SK-N-SH (cell line): ENCODE measurements around the gene PPP2R3A. TPM values are rescaled to one million over a fixed set of nuclear protein-coding genes. Genes with fewer than 3 reads are reported as not detected.

Experiments
- CTCF ChIA-PET: fragments of 300-600, 350-600 bp; formaldehyde crosslinking; extraction: SDS; loops from one replicate; lab custom pipeline; 2021; lab: Yijun Ruan, JAX
- POLR2A ChIA-PET: fragments of 350-600 bp; sonication (Branson Sonifier 250); formaldehyde crosslinking; extraction: SDS; loops from one replicate; lab custom pipeline; 2020; ENCODE audit warnings: antibody characterized with exemption, inconsistent platforms; lab: Yijun Ruan, JAX
- DNase-seq: peaks from one replicate; pipeline ENCODE4 v3.0.0; 2012
- H2AFZ ChIP-seq: fragments of 200-600 bp; sonication (generic); 2 replicates; pipeline ENCODE4 v1.8.1; 2016; ENCODE audit warnings: antibody characterized with exemption, mild to moderate bottlenecking, low read depth
- H3F3A ChIP-seq: fragments of 200-600 bp; sonication (generic); replicated peaks from 2 replicates; pipeline ENCODE3; 2016; ENCODE audit warnings: antibody characterized with exemption, mild to moderate bottlenecking; ENCODE audit not compliant: insufficient read depth
- H3K27ac ChIP-seq, 2 experiments: fragments of 200-500 bp in 1 of 2; fragments of 200-600 bp in 1 of 2; sonication (Bioruptor generic) in 1 of 2; sonication (generic), shearing (Covaris generic) in 1 of 2; 2 replicates each; pipeline versions ENCODE4 v1.5.1 to v1.6.1; 2014 to 2016; ENCODE audit warnings: low read depth in 2 of 2, inconsistent platforms in 1 of 2, low read length in 1 of 2, mild to moderate bottlenecking in 1 of 2, mixed read lengths in 1 of 2
- H3K27me3 ChIP-seq: fragments of 200-600 bp; sonication (generic), shearing (Covaris generic); 2 replicates; pipeline ENCODE4 v1.6.1; 2016; ENCODE audit warnings: mixed run types; ENCODE audit not compliant: insufficient read depth
- H3K36me3 ChIP-seq, 2 experiments: fragments of 200-500 bp in 1 of 2; fragments of 200-600 bp in 1 of 2; sonication (Bioruptor generic) in 1 of 2; sonication (generic) in 1 of 2; replicated peaks in 1 of 2; 2 replicates each; pipeline versions ENCODE3 to v1.5.1; 2014 to 2016; ENCODE audit warnings: low read length in 1 of 2, mild to moderate bottlenecking in 1 of 2; ENCODE audit not compliant: insufficient read depth in 2 of 2, control insufficient read depth in 1 of 2
- H3K4me1 ChIP-seq, 2 experiments: fragments of 200-500 bp in 1 of 2; fragments of 200-600 bp in 1 of 2; sonication (Bioruptor generic) in 1 of 2; sonication (generic), shearing (Covaris generic) in 1 of 2; 2 replicates each; pipeline versions ENCODE4 v1.5.1 to v1.6.1; 2014 to 2016; ENCODE audit warnings: low read depth in 1 of 2, low read length in 1 of 2, mixed run types in 1 of 2; ENCODE audit not compliant: insufficient read depth in 2 of 2, control insufficient read depth in 1 of 2
- H3K4me2 ChIP-seq: fragments of 200-600 bp; sonication (generic), shearing (Covaris generic); 2 replicates; pipeline ENCODE4 v1.6.1; 2017; ENCODE audit warnings: mixed run types
- H3K4me3 ChIP-seq, 2 experiments: fragments of 200-500 bp in 1 of 2; fragments of 200-600 bp in 1 of 2; sonication (Bioruptor generic) in 1 of 2; sonication (generic), shearing (Covaris generic) in 1 of 2; 2 replicates each; pipeline versions ENCODE4 v1.5.1 to v1.8.1; 2014 to 2016; ENCODE audit warnings: low read depth in 2 of 2, inconsistent platforms in 1 of 2, low read length in 1 of 2, mild to moderate bottlenecking in 1 of 2, mixed read lengths in 1 of 2, moderate library complexity in 1 of 2
- H3K79me2 ChIP-seq: fragments of 200-600 bp; sonication (generic); 2 replicates; pipeline ENCODE4 v1.8.1; 2017; ENCODE audit warnings: mild to moderate bottlenecking; ENCODE audit not compliant: insufficient read depth
- H3K9ac ChIP-seq: fragments of 200-600 bp; sonication (generic); 2 replicates; pipeline ENCODE4 v1.6.1; 2017; ENCODE audit warnings: mixed run types
- H3K9me2 ChIP-seq: fragments of 200-600 bp; sonication (generic); 2 replicates; pipeline ENCODE4 v1.6.1; 2017; ENCODE audit warnings: mixed run types
- H3K9me3 ChIP-seq: fragments of 200-600 bp; sonication (generic); 2 replicates; pipeline ENCODE4 v1.6.1; 2017; ENCODE audit warnings: mixed run types, mild to moderate bottlenecking, moderate library complexity
- H4K20me1 ChIP-seq: fragments of 200-600 bp; sonication (generic); 2 replicates; pipeline ENCODE4 v1.6.1; 2017; ENCODE audit warnings: mild to moderate bottlenecking, mixed run types; ENCODE audit not compliant: insufficient read depth
- CHD2 ChIP-seq: fragments of 150-350 bp; IDR thresholded peaks from 2 replicates; pipeline ENCODE4 v1.6.1; 2018; ENCODE audit warnings: low read length; ENCODE audit not compliant: partially characterized antibody
- EP300 ChIP-seq, 2 experiments: IDR thresholded peaks; 2 replicates each; pipeline versions ENCODE4 v1.4.0 to v1.6.1; 2012; ENCODE audit warnings: borderline replicate concordance in 1 of 2, low read depth in 1 of 2, low read length in 1 of 2
- FOXJ3 ChIP-seq: sonication (generic); formaldehyde crosslinking; IDR thresholded peaks from 2 replicates; pipeline ENCODE4 v1.5.1; 2020; ENCODE audit warnings: mild to moderate bottlenecking, missing genetic modification reagents
- FOXM1 ChIP-seq: IDR thresholded peaks from 2 replicates; pipeline ENCODE4 v1.4.0; 2012; ENCODE audit warnings: low read depth, mild to moderate bottlenecking
- MEF2A ChIP-seq: IDR thresholded peaks from 2 replicates; pipeline ENCODE4 v1.4.0; 2012; ENCODE audit warnings: low read depth, borderline replicate concordance
- MXI1 ChIP-seq: IDR thresholded peaks from 2 replicates; pipeline ENCODE4 v1.6.1; 2012; ENCODE audit warnings: mild to moderate bottlenecking, low read depth, low read length, improper control_type of control experiment
- NFIC ChIP-seq: IDR thresholded peaks from 2 replicates; pipeline ENCODE4 v1.4.0; 2012; ENCODE audit warnings: borderline replicate concordance
- NRF1 ChIP-seq: IDR thresholded peaks from 2 replicates; pipeline ENCODE4 v1.6.1; 2012; ENCODE audit warnings: low read depth, mild to moderate bottlenecking, low read length
- POLR2AphosphoS5 ChIP-seq: IDR thresholded peaks from 2 replicates; pipeline ENCODE4 v1.6.1; 2012; ENCODE audit warnings: low read depth, low read length
- SIN3A ChIP-seq: IDR thresholded peaks from 2 replicates; pipeline ENCODE4 v1.6.1; 2012; ENCODE audit warnings: low read depth, mild to moderate bottlenecking, low read length, moderate library complexity, borderline replicate concordance
- SMC3 ChIP-seq: IDR thresholded peaks from 2 replicates; pipeline ENCODE4 v1.6.1; 2012; ENCODE audit warnings: low read depth, low read length, improper control_type of control experiment
- TAF1 ChIP-seq: IDR thresholded peaks from 2 replicates; pipeline ENCODE4 v1.6.1; 2012; ENCODE audit warnings: low read depth, mild to moderate bottlenecking, low read length, moderate library complexity, borderline replicate concordance
- TCF12 ChIP-seq: IDR thresholded peaks from 2 replicates; pipeline ENCODE4 v1.4.0; 2012
- TEAD4 ChIP-seq: IDR thresholded peaks from 2 replicates; pipeline ENCODE4 v1.4.0; 2012; ENCODE audit warnings: mild to moderate bottlenecking, borderline replicate concordance; ENCODE audit not compliant: insufficient read depth
- YY1 ChIP-seq: IDR thresholded peaks from 2 replicates; pipeline ENCODE4 v1.4.0; 2012; ENCODE audit warnings: low read depth, mild to moderate bottlenecking
- whole genome bisulfite sequencing: methylation state at CpG from one replicate; pipeline ENCODE4 v1.1.6; 2017; ENCODE audit warnings: low lambda C conversion rate; 5-methylcytosine and 5-hydroxymethylcytosine counted together
- polyA plus RNA-seq, 3 experiments: library from polyadenylated mRNA; depleted of rRNA; stranded (reverse); fragments of >200 nt; gene quantifications; 2 replicates each; pipeline ENCODE4 v1.2.3, GENCODE V29; 2012
- TF ChIP-seq, protein P1 (sequence below): IDR thresholded peaks from 2 replicates; pipeline ENCODE4 v1.4.0; 2012; ENCODE audit warnings: low read depth
- TF ChIP-seq, protein P2 (sequence below): fragments of 200-600 bp; sonication (generic); IDR thresholded peaks from 2 replicates; pipeline ENCODE4 v1.6.1; 2017; ENCODE audit warnings: antibody characterized with exemption, mild to moderate bottlenecking, moderate library complexity
- TF ChIP-seq, protein P3 (sequence below): IDR thresholded peaks from 2 replicates; pipeline ENCODE4; 2012

Gene PPP2R3A
- polyA plus RNA-seq, 1 of the 3 experiments (the other 2 are of a cell fraction): 3.9 TPM

DNA sequence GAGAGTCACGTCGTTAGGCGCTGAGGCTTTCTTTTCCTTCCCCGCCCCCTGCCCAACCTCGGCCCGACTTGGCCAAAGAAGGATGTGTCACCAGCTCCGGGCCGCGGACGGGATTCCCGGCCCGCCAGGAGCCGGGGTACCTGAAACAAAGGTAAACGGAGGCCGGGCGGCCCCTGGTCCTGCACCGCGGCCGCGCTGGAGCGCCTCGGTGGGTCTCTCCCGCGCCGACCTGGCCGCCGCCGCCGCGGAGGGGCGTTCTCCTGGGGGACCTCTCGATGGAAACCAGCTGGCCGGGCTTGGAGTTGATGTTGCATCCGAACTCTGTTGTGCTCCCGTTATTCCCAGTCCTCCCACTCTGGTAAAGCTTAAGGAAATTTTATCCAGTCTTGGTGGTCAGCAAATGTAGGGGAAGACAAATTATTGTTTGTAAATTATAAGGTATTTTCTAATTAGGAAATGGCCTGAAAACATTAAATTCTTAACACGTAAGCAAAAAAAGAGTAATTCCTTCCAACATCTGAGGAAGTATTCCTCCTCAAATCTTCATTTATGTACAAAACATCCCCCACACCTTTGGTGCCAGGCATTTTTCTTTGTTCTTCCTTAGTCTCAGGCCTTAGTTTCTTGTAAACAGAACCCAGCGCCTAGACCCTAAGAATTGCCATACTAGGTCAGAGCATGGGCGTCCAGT lies 888 bp downstream of the PPP2R3A start:
- H3K9me3 ChIP-seq: no peaks in the 10 kb centered on the region
- H3K4me1 ChIP-seq: peaks cover 0 to 8% of the 10 kb centered on the region in 2 experiments; a peak in 3 of 4 replicates
- TF ChIP-seq TCF12 (no peak), YY1 (no peak), FOXM1 (no peak), SMC3 (0 out of 2 replicates have a peak, but pooled peaks have one; percentile 1), FOXJ3 (CRISPR knock-in tag) (no peak), SIN3A (no peak), MEF2A (no peak), TEAD4 (no peak), EP300 (IDR thresholded peaks at IDR 0.05; ENCODE audit: borderline replicate concordance in 1 of 2, low read depth in 1 of 2, low read length in 1 of 2) (0 out of 4 replicates have a peak, but pooled peaks of 1 of the 2 experiments have one; percentile 15), POLR2AphosphoS5 (no peak), TAF1 (no peak; the same call in 1 of the 2 replicates)
- TF ChIP-seq, protein P1, sequence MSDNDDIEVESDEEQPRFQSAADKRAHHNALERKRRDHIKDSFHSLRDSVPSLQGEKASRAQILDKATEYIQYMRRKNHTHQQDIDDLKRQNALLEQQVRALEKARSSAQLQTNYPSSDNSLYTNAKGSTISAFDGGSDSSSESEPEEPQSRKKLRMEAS: no peak
- TF ChIP-seq, protein P2, sequence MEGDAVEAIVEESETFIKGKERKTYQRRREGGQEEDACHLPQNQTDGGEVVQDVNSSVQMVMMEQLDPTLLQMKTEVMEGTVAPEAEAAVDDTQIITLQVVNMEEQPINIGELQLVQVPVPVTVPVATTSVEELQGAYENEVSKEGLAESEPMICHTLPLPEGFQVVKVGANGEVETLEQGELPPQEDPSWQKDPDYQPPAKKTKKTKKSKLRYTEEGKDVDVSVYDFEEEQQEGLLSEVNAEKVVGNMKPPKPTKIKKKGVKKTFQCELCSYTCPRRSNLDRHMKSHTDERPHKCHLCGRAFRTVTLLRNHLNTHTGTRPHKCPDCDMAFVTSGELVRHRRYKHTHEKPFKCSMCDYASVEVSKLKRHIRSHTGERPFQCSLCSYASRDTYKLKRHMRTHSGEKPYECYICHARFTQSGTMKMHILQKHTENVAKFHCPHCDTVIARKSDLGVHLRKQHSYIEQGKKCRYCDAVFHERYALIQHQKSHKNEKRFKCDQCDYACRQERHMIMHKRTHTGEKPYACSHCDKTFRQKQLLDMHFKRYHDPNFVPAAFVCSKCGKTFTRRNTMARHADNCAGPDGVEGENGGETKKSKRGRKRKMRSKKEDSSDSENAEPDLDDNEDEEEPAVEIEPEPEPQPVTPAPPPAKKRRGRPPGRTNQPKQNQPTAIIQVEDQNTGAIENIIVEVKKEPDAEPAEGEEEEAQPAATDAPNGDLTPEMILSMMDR: no peak
- TF ChIP-seq, protein P3, sequence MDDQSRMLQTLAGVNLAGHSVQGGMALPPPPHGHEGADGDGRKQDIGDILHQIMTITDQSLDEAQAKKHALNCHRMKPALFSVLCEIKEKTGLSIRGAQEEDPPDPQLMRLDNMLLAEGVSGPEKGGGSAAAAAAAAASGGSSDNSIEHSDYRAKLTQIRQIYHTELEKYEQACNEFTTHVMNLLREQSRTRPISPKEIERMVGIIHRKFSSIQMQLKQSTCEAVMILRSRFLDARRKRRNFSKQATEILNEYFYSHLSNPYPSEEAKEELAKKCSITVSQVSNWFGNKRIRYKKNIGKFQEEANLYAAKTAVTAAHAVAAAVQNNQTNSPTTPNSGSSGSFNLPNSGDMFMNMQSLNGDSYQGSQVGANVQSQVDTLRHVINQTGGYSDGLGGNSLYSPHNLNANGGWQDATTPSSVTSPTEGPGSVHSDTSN: no peak
- peak; percentile 6 for DNase-seq
- peak overlapping the region; percentile 95 for H3K4me2 ChIP-seq
- peak overlapping the region; percentile 85 for H3K27ac ChIP-seq
- peaks cover 52% of the 10 kb centered on the region for H3K79me2 ChIP-seq
- ChIA-PET POLR2A (interaction anchor here (0.9 kb wide), 1 partner anchor 35 kb away, joined by 3 read pairs; no protein-coding TSS in a partner anchor), CTCF (interaction anchor here (0.7 to 2.2 kb wide), 3 partner anchors 70 to 786 kb away, joined by 3 to 12 read pairs (median 5); partner anchors contain the start of gene STAG1)
- peak overlapping the region; percentile 88 for H3K9ac ChIP-seq
- no peaks in the 10 kb centered on the region for H3K36me3 ChIP-seq
- no peaks in the 10 kb centered on the region for H3K9me2 ChIP-seq
- 8% methylated on average over 18 of the region's 38 CpGs for WGBS
- H2AFZ ChIP-seq: peak overlapping the region; percentile 77
- peak overlapping the region; percentile 85 to 88 for H3K4me3 ChIP-seq
- H4K20me1 ChIP-seq: peaks cover 7% of the 10 kb centered on the region; the same call in 1 of the 2 replicates
- peaks cover 9% of the 10 kb centered on the region for H3F3A ChIP-seq
- H3K27me3 ChIP-seq: no peaks in the 10 kb centered on the region

DNA sequence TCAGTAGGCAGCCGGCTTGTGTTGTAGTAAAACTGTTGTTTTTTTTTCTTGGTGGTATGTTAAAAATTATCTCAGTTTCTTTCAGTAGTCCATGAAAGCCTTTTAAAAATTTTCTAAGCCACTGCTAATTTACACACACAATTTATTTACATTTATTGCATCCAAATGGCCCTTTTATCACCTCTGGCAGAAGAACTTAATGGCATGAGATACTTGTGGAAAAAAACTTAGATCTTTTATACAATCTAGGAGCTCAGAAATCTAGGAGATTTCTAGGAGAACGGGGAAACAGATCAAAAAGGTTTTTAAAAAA lies 1.4 kb downstream of the PPP2R3A start:
- CTCF ChIA-PET: interaction anchor here (1.8 to 2.2 kb wide), 2 partner anchors 70 to 75 kb away, joined by 5 to 12 read pairs; no protein-coding TSS in a partner anchor
- Histone ChIP-seq H3K4me1 (peaks cover 0 to 8% of the 10 kb centered on the region in 2 experiments; a peak in 3 of 4 replicates), H3F3A (peaks cover 9% of the 10 kb centered on the region), H3K4me3 (peak overlapping the region; percentile 85 to 88), H3K36me3 (no peaks in the 10 kb centered on the region), H4K20me1 (peaks cover 7% of the 10 kb centered on the region; the same call in 1 of the 2 replicates), H3K79me2 (peaks cover 57% of the 10 kb centered on the region), H3K9ac (peak overlapping the region; percentile 88), H2AFZ (no peak overlapping the region), H3K27ac (peak overlapping the region in 1 of 2 experiments; percentile 85; a peak in 1 of 4 replicates), H3K9me3 (no peaks in the 10 kb centered on the region), H3K27me3 (no peaks in the 10 kb centered on the region), H3K9me2 (no peaks in the 10 kb centered on the region), H3K4me2 (peak overlapping the region; percentile 95)
- DNase-seq: no peak
- WGBS: 79% methylated on average over 2 of the region's 2 CpGs
- POLR2A ChIA-PET: no interaction called here
- TF ChIP-seq SMC3: no peak
- TF ChIP-seq CHD2: no peak
- no peak for TF ChIP-seq MEF2A
- TF ChIP-seq, protein P3: no peak
- no peak for TF ChIP-seq NRF1
- TF ChIP-seq MXI1: no peak
- no peak for TF ChIP-seq NFIC
- TF ChIP-seq TEAD4: no peak
- TF ChIP-seq, protein P1: no peak
